Endothelial cell of coronary artery (primary cell): Measurements from ENCODE around the gene FKBP7. TPM values are rescaled to one million over a fixed set of nuclear protein-coding genes. Genes with fewer than 3 reads are reported as not detected.

ENCODE experiments used
- total RNA-seq: library from RNA; depleted of rRNA; stranded (reverse); fragments of >200 nt; gene quantifications from 2 replicates; pipeline ENCODE4 v1.2.3, GENCODE V29; 2014

Gene FKBP7, protein sequence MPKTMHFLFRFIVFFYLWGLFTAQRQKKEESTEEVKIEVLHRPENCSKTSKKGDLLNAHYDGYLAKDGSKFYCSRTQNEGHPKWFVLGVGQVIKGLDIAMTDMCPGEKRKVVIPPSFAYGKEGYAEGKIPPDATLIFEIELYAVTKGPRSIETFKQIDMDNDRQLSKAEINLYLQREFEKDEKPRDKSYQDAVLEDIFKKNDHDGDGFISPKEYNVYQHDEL
- 24.3 and 26.7 TPM in 2 replicates for total RNA-seq

GRCh38 chr2:178478439-178479274 is at the start of gene FKBP7:
TSS of gene FKBP7 (minus strand) at chr2:178478600. CDS start at chr2:178478499, 101 bp downstream.

GRCh38 chr2:178480227-178481181 is 2.1 kb upstream of the FKBP7 start, which contains the start of gene PLEKHA3:
TSS of gene PLEKHA3 (plus strand) at chr2:178480457. CDS start at chr2:178480870, 413 bp downstream.

DNA sequence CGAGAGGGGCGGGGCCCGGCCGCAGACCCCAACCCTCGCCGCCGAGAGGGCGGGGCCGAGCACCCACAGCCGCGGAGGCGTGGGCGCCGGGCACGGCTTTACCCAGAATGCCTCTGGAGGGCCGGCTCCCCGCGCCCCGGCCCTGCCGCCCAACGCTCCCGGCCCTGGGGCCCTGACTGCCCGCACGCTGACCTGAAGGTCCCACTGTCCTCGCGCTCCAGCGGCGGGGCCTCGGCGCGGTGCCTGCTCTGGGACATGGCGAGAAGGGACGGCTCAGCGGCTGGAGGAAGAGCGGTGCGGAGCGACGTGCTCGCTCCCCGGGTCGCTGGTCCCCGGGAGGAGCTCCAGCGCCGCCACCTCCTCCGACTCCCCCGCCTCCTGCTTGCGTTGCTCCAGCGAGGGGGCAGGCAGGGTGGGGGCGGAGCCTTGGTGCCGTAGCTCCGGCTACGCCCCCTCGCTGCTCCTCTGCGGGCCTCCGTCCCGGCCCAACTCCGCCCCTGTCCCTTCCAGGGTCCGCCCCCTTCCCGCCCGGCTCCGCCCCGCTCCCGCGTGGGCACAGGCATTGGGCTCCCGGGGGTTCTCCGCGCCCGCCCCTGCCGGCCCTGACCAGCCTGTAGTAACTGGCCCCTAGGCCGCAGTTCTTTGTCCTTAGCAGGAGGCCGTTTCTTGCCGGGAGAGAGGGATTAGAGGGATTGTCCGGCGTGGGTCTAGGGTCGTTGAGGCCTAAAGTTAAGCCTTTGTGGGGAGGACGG is 27.4 kb downstream of the FKBP7 start, which contains the start of the genes PJVK and PRKRA:
Gene PJVK (plus strand): TSS at position 605 of the 752 bp plus-strand sequence. CDS start 2,032 bp downstream, outside the sequence.
Gene PRKRA (minus strand): TSS at position 402 of the 752 bp plus-strand sequence. CDS start 145 bp downstream, at position 257.

Other genes starting within 250 kb of the FKBP7 start
- gene PRKRA, start 27.4 kb downstream of the FKBP7 start, total RNA-seq = 31.1 and 40.7 TPM in 2 replicates
- 0.54 and 0.66 TPM in 2 replicates for gene PJVK, start 27.2 kb downstream of the FKBP7 start, total RNA-seq
- gene PLEKHA3, start 1.9 kb upstream of the FKBP7 start, total RNA-seq = 5.8 and 8.9 TPM in 2 replicates